Ectodermal cell (in vitro differentiated cells): Measurements from ENCODE around the gene PIGU. TPM values are rescaled to one million over a fixed set of nuclear protein-coding genes. Genes with fewer than 3 reads are reported as not detected.
"Not testable (repeated sequence)": the region's sequence is repeated elsewhere in the genome, so short reads cannot be mapped to it uniquely, and the experiment has no call there.

ENCODE experiments used
- H3K27ac ChIP-seq: 2 replicates; pipeline ENCODE4 v1.7.0; 2013; ENCODE audit warnings: mild to moderate bottlenecking, low read depth, low read length; ENCODE audit not compliant: insufficient read depth, poor library complexity, severe bottlenecking
- H3K27me3 ChIP-seq: 2 replicates; pipeline ENCODE4 v1.7.0; 2013; ENCODE audit warnings: mild to moderate bottlenecking, low read length; ENCODE audit not compliant: insufficient read depth, control insufficient read depth, poor library complexity, severe bottlenecking
- H3K36me3 ChIP-seq: one replicate; pipeline ENCODE4 v1.7.0; 2013; ENCODE audit warnings: low read length; ENCODE audit not compliant: control insufficient read depth, insufficient read depth
- H3K4me1 ChIP-seq: one replicate; pipeline ENCODE4 v1.7.0; 2013; ENCODE audit warnings: low read length; ENCODE audit not compliant: control insufficient read depth, insufficient read depth
- H3K4me3 ChIP-seq: 2 replicates; pipeline ENCODE4 v1.7.0; 2013; ENCODE audit warnings: low read depth, low read length, control low read depth; ENCODE audit not compliant: insufficient read depth
- H3K9me3 ChIP-seq: 2 replicates; pipeline ENCODE4 v1.7.0; 2013; ENCODE audit warnings: mild to moderate bottlenecking, low read length, moderate library complexity; ENCODE audit not compliant: control insufficient read depth
- WGBS, 2 experiments: methylation state at CpG; one replicate each; pipeline ENCODE4 v1.1.7; 2013; ENCODE audit warnings: missing lambda C conversion rate in 2 of 2; 5-methylcytosine and 5-hydroxymethylcytosine counted together
- polyA plus RNA-seq, 4 experiments: library from polyadenylated mRNA; stranded (reverse); fragments of 50-300 nt; gene quantifications; one replicate each; pipeline ENCODE4 v1.2.3, GENCODE V29; 2013

Gene PIGU, protein sequence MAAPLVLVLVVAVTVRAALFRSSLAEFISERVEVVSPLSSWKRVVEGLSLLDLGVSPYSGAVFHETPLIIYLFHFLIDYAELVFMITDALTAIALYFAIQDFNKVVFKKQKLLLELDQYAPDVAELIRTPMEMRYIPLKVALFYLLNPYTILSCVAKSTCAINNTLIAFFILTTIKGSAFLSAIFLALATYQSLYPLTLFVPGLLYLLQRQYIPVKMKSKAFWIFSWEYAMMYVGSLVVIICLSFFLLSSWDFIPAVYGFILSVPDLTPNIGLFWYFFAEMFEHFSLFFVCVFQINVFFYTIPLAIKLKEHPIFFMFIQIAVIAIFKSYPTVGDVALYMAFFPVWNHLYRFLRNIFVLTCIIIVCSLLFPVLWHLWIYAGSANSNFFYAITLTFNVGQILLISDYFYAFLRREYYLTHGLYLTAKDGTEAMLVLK
- polyA plus RNA-seq (2013, experiment 1 of 4): 49.6 TPM
- polyA plus RNA-seq (2013, experiment 2 of 4): 47.4 TPM
- polyA plus RNA-seq (2013, experiment 3 of 4): 46.2 TPM
- 49.8 TPM for polyA plus RNA-seq (2013, experiment 4 of 4)

DNA sequence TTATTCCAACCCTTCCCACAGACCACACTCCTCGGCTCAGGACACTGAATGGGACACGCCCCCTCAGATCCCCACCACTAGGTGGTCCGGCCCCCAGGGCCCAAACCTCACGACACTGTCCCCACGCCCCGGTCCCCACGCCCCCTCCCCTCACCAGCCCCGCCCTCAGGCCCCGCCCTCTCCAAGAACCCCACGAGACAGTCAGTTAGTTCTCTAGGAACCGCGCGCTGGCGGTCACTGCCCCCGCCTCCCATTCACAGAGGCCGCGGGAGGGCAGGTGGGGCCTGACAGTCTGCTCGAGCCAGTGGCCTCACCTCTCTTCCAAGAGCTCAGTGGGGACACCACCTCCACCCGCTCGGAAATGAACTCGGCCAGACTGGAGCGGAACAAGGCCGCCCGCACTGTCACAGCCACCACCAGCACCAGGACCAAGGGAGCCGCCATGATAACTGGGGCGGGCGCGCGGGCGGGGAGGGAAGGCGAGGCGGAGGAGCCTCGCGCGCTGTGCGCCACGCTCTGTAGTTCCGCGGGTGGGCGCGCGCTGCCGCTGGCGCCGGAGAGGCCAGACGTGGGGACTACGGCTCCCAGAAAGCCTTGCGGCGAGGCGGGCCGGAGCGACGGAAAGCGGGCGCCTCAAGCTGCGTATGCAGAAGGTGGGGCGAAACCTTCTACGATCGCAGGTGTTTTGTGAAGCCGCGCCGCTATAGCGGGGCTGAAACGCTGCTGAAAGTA, at the start of gene PIGU:
PIGU (minus strand) TSS at position 451 of the 732 bp plus-strand sequence; CDS start at position 444, 7 bp downstream.
- Histone ChIP-seq H3K9me3 (no peaks in the 10 kb centered on the region), H3K4me3 (peak within 1 kb of the TSS; percentile 87), H3K27ac (peak within 1 kb of the TSS; percentile 69), H3K27me3 (no peaks in the 10 kb centered on the region), H3K4me1 (no peaks in the 10 kb centered on the region), H3K36me3 (no peaks in the 10 kb centered on the region)
- WGBS, 2 experiments: 0% methylated on average over 64 of the region's 64 CpGs

DNA sequence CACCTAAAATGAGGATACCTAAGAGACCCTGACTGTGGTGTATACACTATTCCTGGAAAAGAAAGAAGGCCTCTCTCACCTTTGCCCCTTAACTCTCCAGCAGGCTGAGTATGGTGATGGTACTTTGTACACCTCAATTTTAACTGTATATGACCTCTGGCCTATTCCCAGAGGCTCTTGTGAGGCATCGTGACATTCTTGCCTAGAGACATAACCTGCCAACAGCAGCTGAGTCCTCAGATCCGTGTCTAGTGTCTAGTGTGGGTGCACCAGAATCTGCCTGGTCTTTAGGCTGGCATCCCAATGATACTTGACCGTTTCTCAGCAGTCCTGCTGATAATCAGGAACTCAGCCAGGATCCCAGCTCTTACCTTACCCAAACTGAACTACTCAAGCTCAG, 47.3 kb upstream of the PIGU start:
- Histone ChIP-seq H3K36me3 (peaks cover 17% of the 10 kb centered on the region), H3K9me3 (no peaks in the 10 kb centered on the region), H3K4me1 (no peaks in the 10 kb centered on the region), H3K27me3 (no peaks in the 10 kb centered on the region), H3K4me3 (no peak overlapping the region), H3K27ac (no peak overlapping the region)
- 92 to 94% methylated on average over 3 of the region's 3 CpGs for WGBS, 2 experiments

DNA sequence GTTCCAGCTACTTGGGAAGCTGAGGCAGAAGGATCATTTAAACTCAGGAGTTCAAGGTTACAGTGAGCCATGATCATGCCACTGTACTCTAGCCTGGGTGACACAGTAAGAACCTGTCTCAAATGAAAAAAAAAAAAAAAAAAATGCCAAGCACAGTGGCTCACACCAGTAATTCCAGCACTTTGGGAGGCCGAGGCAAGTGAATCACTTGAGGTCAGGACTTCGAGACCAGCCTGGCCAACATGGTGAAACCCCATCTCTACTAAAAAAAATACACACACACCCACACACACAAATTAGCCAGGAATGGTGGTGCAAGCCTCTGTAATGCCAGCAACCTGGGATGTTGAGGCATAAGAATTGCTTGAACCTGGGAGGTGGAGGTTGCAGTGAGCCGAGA, 45.7 kb upstream of the PIGU start:
- WGBS, 2 experiments: 93 to 95% methylated on average over 3 of the region's 3 CpGs
- H3K4me1 ChIP-seq, H3K27me3 ChIP-seq, H3K4me3 ChIP-seq, H3K9me3 ChIP-seq, H3K27ac ChIP-seq: not testable (repeated sequence)
- peaks cover 17% of the 10 kb centered on the region for H3K36me3 ChIP-seq

DNA sequence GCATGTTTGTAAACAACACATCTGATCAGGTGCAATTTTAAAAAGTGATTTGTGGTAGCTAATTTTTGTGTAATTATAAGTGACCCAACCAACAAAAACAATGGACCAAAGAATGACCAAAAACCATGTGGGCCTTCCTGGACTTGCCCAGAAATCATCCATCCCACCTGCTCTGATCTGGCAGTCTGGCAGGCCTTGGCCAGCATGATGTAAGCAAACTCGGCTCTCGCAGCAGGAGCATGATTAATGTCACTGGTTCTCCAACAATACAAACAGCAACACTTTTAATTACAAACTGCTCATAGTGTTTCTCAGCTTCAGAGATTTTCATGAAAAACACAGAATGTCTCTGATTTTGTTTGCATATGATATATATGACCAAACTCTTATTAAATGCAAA, 43.4 kb upstream of the PIGU start:
- Histone ChIP-seq H3K4me3 (no peak overlapping the region), H3K4me1 (no peaks in the 10 kb centered on the region), H3K9me3 (no peaks in the 10 kb centered on the region), H3K27ac (no peak overlapping the region), H3K36me3 (peaks cover 6% of the 10 kb centered on the region), H3K27me3 (no peaks in the 10 kb centered on the region)
- 92 to 97% methylated on average over 2 of the region's 2 CpGs for WGBS, 2 experiments

DNA sequence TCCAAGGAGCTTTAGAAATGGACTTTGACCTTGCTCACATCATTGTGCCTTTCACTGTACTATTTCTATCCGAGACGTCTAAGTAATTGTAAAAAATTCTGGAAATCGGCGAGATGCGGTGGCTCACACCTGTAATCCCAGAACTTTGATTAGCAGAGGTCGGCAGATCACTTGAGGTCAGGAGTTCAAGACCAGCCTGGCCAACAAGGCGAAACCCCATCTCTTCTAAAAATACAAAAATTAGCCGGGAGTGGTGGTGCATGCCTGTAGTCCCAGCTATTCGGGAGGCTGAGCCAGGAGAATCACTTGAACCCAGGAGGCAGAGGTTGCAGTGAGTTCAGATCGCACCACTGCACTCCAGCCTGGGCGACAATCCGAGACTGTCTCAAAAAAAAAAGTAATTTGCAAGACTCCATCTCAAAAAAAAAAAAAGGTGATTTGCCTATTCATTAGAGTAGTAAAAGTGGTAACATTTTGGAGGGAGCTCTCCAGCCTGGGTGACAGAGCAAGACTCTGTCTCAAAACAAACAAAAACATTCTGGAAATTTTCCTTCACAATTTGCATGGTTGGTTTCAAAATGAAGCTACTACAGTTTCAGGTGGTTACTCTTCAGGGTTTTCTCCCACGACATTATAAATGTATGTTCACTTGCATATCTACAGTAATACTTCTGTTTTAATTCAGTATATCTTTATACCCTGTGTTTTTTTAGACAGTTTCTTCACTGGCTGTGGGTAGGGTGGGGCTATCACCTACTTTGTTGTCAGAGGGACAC, 42.5 kb upstream of the PIGU start:
- not testable (repeated sequence) for H3K27ac ChIP-seq, H3K36me3 ChIP-seq, H3K4me1 ChIP-seq, H3K4me3 ChIP-seq, H3K9me3 ChIP-seq, H3K27me3 ChIP-seq
- 93 to 95% methylated on average over 11 to 12 of the region's 13 CpGs for WGBS, 2 experiments

DNA sequence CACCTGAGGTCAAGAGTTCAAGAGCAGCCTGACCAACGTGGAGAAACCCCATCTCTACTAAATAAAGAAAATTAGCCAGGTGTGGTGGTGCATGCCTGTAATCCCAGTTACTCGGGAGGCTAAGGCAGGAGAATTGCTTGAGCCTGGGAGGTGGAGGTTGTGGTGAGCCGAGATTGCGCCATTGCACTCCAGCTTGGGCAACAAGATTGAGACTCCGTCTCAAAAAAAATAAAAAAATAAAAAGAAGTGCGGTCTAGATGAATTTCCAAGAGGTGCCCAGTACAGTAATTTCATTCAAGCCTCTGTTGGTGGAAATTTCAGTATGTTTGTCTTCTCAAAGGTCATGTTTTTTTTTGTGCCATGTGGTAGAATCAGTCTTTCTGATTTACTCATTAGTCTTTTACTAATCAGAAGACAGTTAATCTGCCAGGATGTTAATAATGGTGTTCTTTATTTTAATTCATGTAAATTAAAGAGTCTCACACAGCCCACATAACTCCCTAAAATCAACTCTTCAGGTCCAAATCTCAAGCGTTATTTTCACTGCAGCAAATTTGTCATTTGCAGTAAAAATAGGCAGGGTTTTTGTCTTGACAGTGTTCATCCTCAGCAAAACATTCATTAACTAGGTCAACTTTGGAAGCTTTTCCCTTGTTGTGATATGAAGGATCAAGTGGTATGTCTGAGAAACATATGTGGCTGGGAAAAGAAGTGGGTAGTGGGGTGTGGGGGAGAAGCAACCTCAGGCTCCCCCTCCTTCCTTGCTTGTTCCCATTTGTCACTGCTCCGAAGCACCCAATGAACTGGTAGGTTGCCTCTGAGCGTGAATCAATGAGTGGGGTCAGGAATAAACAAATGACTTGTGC, 40.6 kb upstream of the PIGU start:
- Histone ChIP-seq H3K4me1 (no peaks in the 10 kb centered on the region), H3K36me3 (no peaks in the 10 kb centered on the region), H3K27me3 (no peaks in the 10 kb centered on the region), H3K9me3 (no peaks in the 10 kb centered on the region), H3K27ac (no peak overlapping the region), H3K4me3 (no peak overlapping the region)
- 95 to 98% methylated on average over 7 to 9 of the region's 9 CpGs for WGBS, 2 experiments

DNA sequence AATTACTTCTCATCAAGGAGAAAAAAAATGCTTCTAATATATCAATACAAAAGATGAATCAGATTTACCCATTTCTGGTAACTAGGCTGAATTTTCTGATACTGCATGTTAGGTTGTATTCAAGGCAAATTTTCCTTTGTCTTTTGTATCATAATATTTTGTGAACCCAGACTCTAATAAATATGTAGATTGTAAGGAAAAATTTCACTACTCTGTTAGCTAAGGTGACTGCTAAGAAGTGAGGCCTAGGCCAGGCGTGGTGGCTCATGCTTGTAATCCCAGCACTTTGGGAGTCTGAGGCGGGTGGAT, 40.0 kb upstream of the PIGU start:
- 91 to 97% methylated on average over 2 of the region's 2 CpGs for WGBS, 2 experiments
- Histone ChIP-seq H3K27me3 (peaks cover under 1% of the 10 kb centered on the region), H3K36me3 (no peaks in the 10 kb centered on the region), H3K9me3 (no peaks in the 10 kb centered on the region), H3K27ac (no peak overlapping the region), H3K4me1 (no peaks in the 10 kb centered on the region), H3K4me3 (no peak overlapping the region)

DNA sequence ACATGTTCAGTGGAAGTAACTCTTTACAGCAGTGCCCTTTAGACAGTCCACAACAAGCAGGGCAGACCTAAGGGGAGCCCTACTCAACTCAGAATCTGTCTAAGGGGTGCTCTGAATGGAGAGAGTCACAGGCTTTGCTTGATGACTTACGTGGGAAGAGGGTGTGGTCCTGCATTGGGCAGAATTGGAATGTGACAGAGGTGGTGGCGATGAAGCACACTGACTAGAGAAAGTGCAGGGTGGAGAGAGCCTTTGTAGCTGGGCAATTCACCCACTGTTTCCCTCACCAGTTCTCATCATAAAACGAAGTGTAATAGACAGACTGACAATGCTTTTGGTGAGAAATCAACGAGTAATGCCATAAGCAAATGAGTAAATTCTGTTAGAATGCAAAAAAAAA, 38.5 kb upstream of the PIGU start:
- Histone ChIP-seq H3K27me3 (peaks cover 16% of the 10 kb centered on the region), H3K4me1 (no peaks in the 10 kb centered on the region), H3K9me3 (no peaks in the 10 kb centered on the region), H3K27ac (no peak overlapping the region), H3K4me3 (no peak overlapping the region), H3K36me3 (no peaks in the 10 kb centered on the region)
- WGBS, 2 experiments: 92 to 94% methylated on average over 4 of the region's 4 CpGs

DNA sequence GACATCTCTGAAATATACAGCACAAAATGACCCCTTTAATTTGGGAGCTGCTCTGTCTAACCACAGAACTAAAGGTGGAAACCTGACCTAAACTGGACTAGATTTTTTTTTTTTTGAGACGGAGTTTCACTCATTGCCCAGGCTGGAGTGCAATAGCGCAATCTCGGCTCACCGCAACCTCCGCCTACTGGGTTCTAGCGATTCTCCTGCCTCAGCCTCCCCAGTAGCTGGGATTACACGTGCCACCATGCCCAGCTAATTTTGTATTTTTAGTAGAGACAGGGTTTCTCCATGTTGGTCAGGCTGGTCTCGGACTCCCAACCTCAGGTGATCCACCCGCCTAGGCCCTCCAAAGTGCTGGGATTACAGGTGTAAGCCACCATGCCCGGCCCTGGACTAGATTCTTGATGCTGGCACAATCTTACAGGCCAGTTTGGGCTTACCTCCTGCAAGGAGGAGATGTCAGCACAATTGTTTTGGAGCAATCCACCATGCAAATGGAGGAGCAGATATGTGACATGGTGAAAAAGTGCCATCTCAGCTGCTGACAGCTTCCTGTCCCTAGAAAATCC, 37.1 kb upstream of the PIGU start:
- H3K9me3 ChIP-seq, H3K27ac ChIP-seq, H3K4me3 ChIP-seq, H3K4me1 ChIP-seq, H3K36me3 ChIP-seq: not testable (repeated sequence)
- WGBS, 2 experiments: 92 to 95% methylated on average over 10 of the region's 10 CpGs
- peaks cover 23% of the 10 kb centered on the region for H3K27me3 ChIP-seq
